IMR-90 (cell line): Measurements from ENCODE around the gene ATXN10. TPM values are rescaled to one million over a fixed set of nuclear protein-coding genes. Genes with fewer than 3 reads are reported as not detected.

Experiments used
- ATAC-seq: fragments of 200-7000 bp; cut with Tn5 transposase; 2 replicates; pipeline ENCODE4 v1.9.1; 2020; ENCODE audit warnings: low read depth, mild to moderate bottlenecking, moderate library complexity
- BruUV-seq: library from RNA; stranded (reverse); fragments of 400-500 nt; replicated peaks from 2 replicates; lab custom pipeline; 2021; lab: Mats Ljungman, UMichigan
- CTCF ChIA-PET: fragments of 300-600 bp; formaldehyde crosslinking; extraction: SDS; loops from one replicate; lab custom pipeline; 2021; ENCODE audit warnings: antibody characterized with exemption; lab: Yijun Ruan, JAX
- POLR2A ChIA-PET: fragments of 300-600 bp; sonication (Branson Sonifier 250); formaldehyde crosslinking; loops from one replicate; lab custom pipeline; 2022; ENCODE audit warnings: antibody characterized with exemption; ENCODE audit not compliant: unreplicated experiment; lab: Charles Lee
- DNase-seq: peaks from one replicate; pipeline ENCODE4 v3.0.0; 2013
- H2AFZ ChIP-seq: replicated peaks from 2 replicates; pipeline ENCODE3; 2013; ENCODE audit warnings: low read length, mild to moderate bottlenecking; ENCODE audit not compliant: poor library complexity
- H2AK5ac ChIP-seq: 2 replicates; pipeline ENCODE4 v1.6.1; 2013; ENCODE audit warnings: low read depth, low read length, inconsistent platforms
- H2AK9ac ChIP-seq: replicated peaks from 2 replicates; pipeline ENCODE3; 2013; ENCODE audit warnings: mild to moderate bottlenecking, low read depth, low read length, moderate library complexity; ENCODE audit not compliant: poor library complexity
- H2BK120ac ChIP-seq: 2 replicates; pipeline ENCODE4 v1.6.1; 2013; ENCODE audit warnings: low read depth, low read length, inconsistent platforms
- H2BK15ac ChIP-seq: 3 replicates; pipeline ENCODE4 v1.6.1; 2013; ENCODE audit warnings: low read depth, low read length, inconsistent platforms
- H2BK20ac ChIP-seq: 2 replicates; pipeline ENCODE4 v1.6.1; 2013; ENCODE audit warnings: low read depth, mild to moderate bottlenecking, inconsistent platforms, low read length, moderate library complexity
- H2BK5ac ChIP-seq: 2 replicates; pipeline ENCODE4 v1.6.1; 2013; ENCODE audit warnings: mild to moderate bottlenecking, low read depth, low read length, inconsistent platforms; ENCODE audit not compliant: poor library complexity, severe bottlenecking
- H3K14ac ChIP-seq: replicated peaks from 2 replicates; pipeline ENCODE4 v1.6.1; 2013; ENCODE audit warnings: low read depth, low read length, inconsistent platforms
- H3K18ac ChIP-seq: 2 replicates; pipeline ENCODE4 v1.6.1; 2013; ENCODE audit warnings: low read depth, low read length, control low read depth
- H3K23ac ChIP-seq: 2 replicates; pipeline ENCODE4 v1.6.1; 2013; ENCODE audit warnings: low read depth, low read length, inconsistent platforms
- H3K27ac ChIP-seq: 2 replicates; pipeline ENCODE4 v1.5.1; 2013; ENCODE audit warnings: mild to moderate bottlenecking, control low read depth, low read length; ENCODE audit not compliant: insufficient read depth
- H3K27me3 ChIP-seq: 2 replicates; pipeline ENCODE4 v1.6.1; 2013; ENCODE audit warnings: low read length; ENCODE audit not compliant: control insufficient read depth, insufficient read depth
- H3K36me3 ChIP-seq: 2 replicates; pipeline ENCODE4 v1.6.1; 2013; ENCODE audit warnings: low read length, mixed read lengths; ENCODE audit not compliant: control insufficient read depth, insufficient read depth
- H3K4ac ChIP-seq: 2 replicates; pipeline ENCODE4 v1.6.1; 2013; ENCODE audit warnings: low read depth, low read length, inconsistent platforms
- H3K4me1 ChIP-seq: 2 replicates; pipeline ENCODE4 v1.6.1; 2013; ENCODE audit warnings: low read length, mixed read lengths; ENCODE audit not compliant: control insufficient read depth, insufficient read depth
- H3K4me2 ChIP-seq: 2 replicates; pipeline ENCODE4 v1.6.1; 2013; ENCODE audit warnings: low read depth, mild to moderate bottlenecking, control low read depth, low read length, moderate library complexity
- H3K4me3 ChIP-seq: 2 replicates; pipeline ENCODE4 v1.5.1; 2013; ENCODE audit warnings: low read depth, mild to moderate bottlenecking, control low read depth, low read length, moderate library complexity; ENCODE audit not compliant: insufficient read depth
- H3K56ac ChIP-seq: 2 replicates; pipeline ENCODE4 v1.6.1; 2013; ENCODE audit warnings: low read length, inconsistent platforms; ENCODE audit not compliant: insufficient read depth; ENCODE audit errors: extremely low read depth
- H3K79me1 ChIP-seq, 2 experiments: 2 replicates each; pipeline ENCODE4 v1.6.1; 2013; ENCODE audit warnings: low read length in 2 of 2, inconsistent platforms in 1 of 2, low read depth in 1 of 2
- H3K9ac ChIP-seq: 2 replicates; pipeline ENCODE4 v1.6.1; 2013; ENCODE audit warnings: low read depth, low read length, control low read depth
- H3K9me1 ChIP-seq: 2 replicates; pipeline ENCODE4 v1.6.1; 2013; ENCODE audit warnings: low read length, inconsistent platforms; ENCODE audit not compliant: insufficient read depth
- H3K9me3 ChIP-seq: 2 replicates; pipeline ENCODE4 v1.6.1; 2013; ENCODE audit warnings: low read length; ENCODE audit not compliant: control insufficient read depth, insufficient read depth
- H4K20me1 ChIP-seq: 2 replicates; pipeline ENCODE4 v1.6.1; 2013; ENCODE audit warnings: low read length, inconsistent platforms; ENCODE audit not compliant: insufficient read depth
- H4K5ac ChIP-seq: 2 replicates; pipeline ENCODE4 v1.6.1; 2013; ENCODE audit warnings: mild to moderate bottlenecking, low read depth, low read length, control low read depth
- H4K8ac ChIP-seq, 2 experiments: 2 replicates each; pipeline ENCODE4 v1.6.1; 2013; ENCODE audit warnings: low read depth in 2 of 2, low read length in 2 of 2, control low read depth in 1 of 2, inconsistent platforms in 1 of 2
- H4K91ac ChIP-seq: 2 replicates; pipeline ENCODE4 v1.6.1; 2013; ENCODE audit warnings: low read depth, low read length, inconsistent platforms; ENCODE audit not compliant: insufficient read depth
- BHLHE40 ChIP-seq: fragments of 150-350 bp; IDR thresholded peaks from 2 replicates; pipeline ENCODE4 v1.6.1; 2016; ENCODE audit warnings: mild to moderate bottlenecking, low read depth, low read length
- CEBPB ChIP-seq: IDR thresholded peaks from 2 replicates; pipeline ENCODE4 v1.6.1; 2012; ENCODE audit warnings: low read depth, low read length, improper control_type of control experiment
- CHD1 ChIP-seq: IDR thresholded peaks from 2 replicates; pipeline ENCODE4 v1.6.1; 2012; ENCODE audit warnings: low read depth, low read length, improper control_type of control experiment
- CTCF ChIP-seq: conservative IDR thresholded peaks from 2 replicates; pipeline ENCODE4 v1.5.1; 2012; ENCODE audit warnings: mild to moderate bottlenecking, low read depth, low read length, improper control_type of control experiment
- ELK1 ChIP-seq: fragments of 150-350 bp; IDR thresholded peaks from 2 replicates; pipeline ENCODE4 v1.6.1; 2016; ENCODE audit warnings: low read depth, mild to moderate bottlenecking, low read length, moderate library complexity, borderline replicate concordance
- FOS ChIP-seq: fragments of 150-350 bp; IDR thresholded peaks from 2 replicates; pipeline ENCODE4 v1.6.1; 2016; ENCODE audit warnings: low read depth, low read length
- MAFK ChIP-seq: IDR thresholded peaks from 2 replicates; pipeline ENCODE4 v1.6.1; 2012; ENCODE audit warnings: low read depth, low read length, improper control_type of control experiment
- MAZ ChIP-seq: IDR thresholded peaks from 2 replicates; pipeline ENCODE4 v1.6.1; 2012; ENCODE audit warnings: low read depth, mild to moderate bottlenecking, low read length, improper control_type of control experiment, moderate library complexity, borderline replicate concordance
- MXI1 ChIP-seq: IDR thresholded peaks from 2 replicates; pipeline ENCODE4 v1.6.1; 2012; ENCODE audit warnings: low read depth, mild to moderate bottlenecking, low read length, moderate library complexity, borderline replicate concordance
- NFE2L2 ChIP-seq: fragments of 150-350 bp; IDR thresholded peaks from 2 replicates; pipeline ENCODE4 v1.6.1; 2016; ENCODE audit warnings: low read depth, mild to moderate bottlenecking, low read length
- POLR2A ChIP-seq: IDR thresholded peaks from 2 replicates; pipeline ENCODE4 v1.6.1; 2012; ENCODE audit warnings: mild to moderate bottlenecking, low read depth, low read length
- RAD21 ChIP-seq: IDR thresholded peaks from 2 replicates; pipeline ENCODE4 v1.6.1; 2012; ENCODE audit warnings: low read length, improper control_type of control experiment
- RCOR1 ChIP-seq: IDR thresholded peaks from 2 replicates; pipeline ENCODE4 v1.6.1; 2012; ENCODE audit warnings: mild to moderate bottlenecking, low read length, improper control_type of control experiment; ENCODE audit not compliant: insufficient replicate concordance
- RFX5 ChIP-seq: IDR thresholded peaks from 2 replicates; pipeline ENCODE4 v1.8.0; 2012; ENCODE audit warnings: low read depth, mild to moderate bottlenecking, low read length, moderate library complexity
- SMC3 ChIP-seq: fragments of 150-350 bp; IDR thresholded peaks from 2 replicates; pipeline ENCODE4 v1.6.1; 2016; ENCODE audit warnings: low read depth, mild to moderate bottlenecking, antibody characterized with exemption, low read length, moderate library complexity
- USF2 ChIP-seq: fragments of 150-350 bp; IDR thresholded peaks from 2 replicates; pipeline ENCODE4 v1.6.1; 2017; ENCODE audit warnings: mild to moderate bottlenecking, antibody characterized with exemption, low read length, low read depth
- WGBS, 2 experiments: methylation state at CpG; one replicate each; pipeline versions ENCODE4 v1.1.5 to v1.1.7; 2013; ENCODE audit warnings: missing lambda C conversion rate in 2 of 2; ENCODE audit not compliant: insufficient read length in 1 of 2; ENCODE audit errors: extremely low coverage in 2 of 2; 5-methylcytosine and 5-hydroxymethylcytosine counted together
- dilution Hi-C: fragments of 300-500 bp; cut with HindIII; formaldehyde crosslinking; loops from one replicate; pipeline ENCODE4 v1.14.3; 2018; ENCODE audit warnings: low sequenced_read_pairs; ENCODE audit not compliant: unreplicated experiment
- in situ Hi-C: fragments of 300-500 bp; cut with MboI; formaldehyde crosslinking; loops from 3 replicates; pipeline ENCODE4 v1.14.3; 2019; ENCODE audit warnings: low sequenced_read_pairs, inconsistent platforms, mixed read lengths
- intact Hi-C: fragments of 100-400 bp; cut with micrococcal nuclease; formaldehyde crosslinking; loops from 2 replicates; pipeline ENCODE4 v1.10.0; 2022
- polyA plus RNA-seq, 3 experiments: library from polyadenylated mRNA; depleted of rRNA; stranded (reverse); fragments of >200 nt; gene quantifications; 2 replicates each; pipeline ENCODE4 v1.2.3, GENCODE V29; 2012; ENCODE audit warnings: low replicate concordance in 1 of 3
- total RNA-seq: library from RNA; depleted of rRNA; stranded (reverse); fragments of >200 nt; gene quantifications from 2 replicates; pipeline ENCODE4 v1.2.3, GENCODE V29; 2012

ATXN10 gene
- total and polyA plus RNA-seq, 2 of the 4 experiments (the other 2 are of a cell fraction): 116 to 231 TPM

- no TSS peak for BruUV-seq
- Histone ChIP-seq H4K20me1 (no peaks in the 10 kb centered on the region), H3K9ac (no peak overlapping the region), H2BK120ac (no peak overlapping the region), H2AFZ (no peak overlapping the region), H3K4me1 (peaks cover 10% of the 10 kb centered on the region), H3K9me1 (no peaks in the 10 kb centered on the region; the same call in 1 of the 2 replicates), H2BK20ac (no peak overlapping the region), H3K23ac (no peak overlapping the region), H3K36me3 (no peaks in the 10 kb centered on the region), H4K8ac (no peak overlapping the region), H3K4me2 (no peak overlapping the region), H3K18ac (no peak overlapping the region), H3K27ac (no peak overlapping the region), H2BK5ac (no peak overlapping the region), H3K4me3 (no peak overlapping the region), H4K91ac (no peak overlapping the region), H3K27me3 (peaks cover 12% of the 10 kb centered on the region), H3K9me3 (no peaks in the 10 kb centered on the region), H2AK9ac (peak overlapping the region; percentile 52), H3K14ac (no peak overlapping the region), H2AK5ac (no peak overlapping the region), H2BK15ac (no peak overlapping the region), H3K4ac (no peak overlapping the region), H3K79me1 (no peaks in the 10 kb centered on the region), H3K56ac (no peak overlapping the region), H4K5ac (no peak overlapping the region)
- ATAC-seq: no peak
- intact Hi-C loops: no loop called here
- ChIA-PET POLR2A (no interaction called here), CTCF (no interaction called here)
- dilution Hi-C loops: no loop called here
- TF ChIP-seq CEBPB: no peak
- no peak for TF ChIP-seq CHD1
- no peak for TF ChIP-seq RFX5
- TF ChIP-seq USF2: no peak
- TF ChIP-seq RCOR1: no peak
- no peak for TF ChIP-seq CTCF
- no peak for TF ChIP-seq ELK1
- no peak for TF ChIP-seq SMC3
- no peak for TF ChIP-seq BHLHE40
- TF ChIP-seq NFE2L2: no peak
- TF ChIP-seq MAZ: no peak
- no peak for TF ChIP-seq FOS
- TF ChIP-seq POLR2A: no peak
- no peak for TF ChIP-seq MXI1
- no peak for TF ChIP-seq MAFK
- no peak for TF ChIP-seq RAD21
- WGBS, 2 experiments: 100% methylated on average over 4 of the region's 26 CpGs; no CpG with 5 or more reads in 1 of the 2 experiments
- DNase-seq: no peak
- in situ Hi-C loops: no loop called here
Measured at GRCh38 chr22:45890351-45890635, 218.7 kb downstream of the ATXN10 start.
